ENCODE data around the gene ANG. TPM values are rescaled to one million over a fixed set of nuclear protein-coding genes. Genes with fewer than 3 reads are reported as not detected.

ANG gene
- total RNA-seq, 1 experiment from 2014 or later: 5.8 TPM

DNA sequence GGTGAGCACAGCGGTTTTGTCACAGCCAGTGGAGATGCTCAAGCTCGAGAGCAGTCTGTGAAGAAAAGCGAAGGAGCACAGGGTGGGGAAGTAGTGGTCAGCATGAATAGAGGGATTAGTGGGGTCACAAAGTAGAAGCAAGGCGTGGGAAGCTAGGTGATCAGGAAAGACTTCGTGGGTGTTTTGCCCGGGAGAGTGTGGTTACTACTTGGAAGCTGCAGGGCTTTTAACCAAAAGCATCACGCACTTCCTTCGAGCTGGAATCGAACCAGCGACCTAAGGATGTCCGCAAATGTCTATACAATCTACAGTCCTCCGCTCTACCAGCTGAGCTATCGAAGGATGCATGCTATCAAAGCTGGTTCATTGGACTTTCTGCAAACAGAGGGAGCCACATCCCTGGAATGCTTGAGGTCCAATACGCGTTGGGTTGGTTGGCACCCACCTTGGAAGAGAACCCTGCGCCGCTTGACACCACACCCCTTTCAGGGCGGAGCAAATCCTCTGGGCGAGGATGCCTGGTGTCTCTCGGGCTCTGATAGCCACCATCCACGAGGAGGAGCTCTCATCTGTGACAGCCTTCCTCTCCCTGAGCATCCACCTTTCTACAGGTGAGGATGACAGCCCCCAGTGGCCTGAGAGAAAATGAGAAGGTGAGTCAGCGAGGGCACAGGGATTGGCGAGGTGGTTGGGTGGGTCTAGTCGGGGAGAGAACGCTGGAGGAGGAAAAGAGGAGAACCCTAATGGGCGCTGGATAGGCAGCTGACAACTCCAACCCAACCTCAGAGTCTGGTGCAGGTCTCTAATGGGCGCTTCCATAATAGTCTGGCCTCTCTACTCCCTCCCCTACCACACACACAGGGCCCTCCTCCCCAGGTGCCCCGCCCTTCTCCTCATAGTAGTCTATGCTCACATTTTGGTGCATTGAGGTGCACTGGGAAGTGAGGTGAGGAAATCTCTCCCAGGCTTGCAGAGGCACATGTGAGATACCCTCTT, 31.1 kb upstream of the ANG start (continued):
- TF ChIP-seq SRF (IDR thresholded peaks at IDR 0.05; ENCODE audit: low read depth): peak; percentile 46; the same call in 1 of the 2 replicates
- TF ChIP-seq ZNF274 (IDR thresholded peaks at IDR 0.05; ENCODE audit: low read depth, low read length): no peak
- no peak for TF ChIP-seq ZFX (IDR thresholded peaks at IDR 0.05)
- no peak for TF ChIP-seq POLR2A (IDR thresholded peaks at IDR 0.05; ENCODE audit: borderline replicate concordance, extremely low read depth, insufficient read depth, insufficient read length)
- peak; percentile 33 for TF ChIP-seq SP1 (IDR thresholded peaks at IDR 0.05; ENCODE audit: low read depth)
- TF ChIP-seq EZH2 (IDR thresholded peaks at IDR 0.05): no peak
- TF ChIP-seq CBX3 (IDR thresholded peaks at IDR 0.05; ENCODE audit: low read depth): peak; percentile 89
- peak; percentile 42; the same call in 1 of the 2 replicates for TF ChIP-seq JUND (IDR thresholded peaks at IDR 0.05)

DNA sequence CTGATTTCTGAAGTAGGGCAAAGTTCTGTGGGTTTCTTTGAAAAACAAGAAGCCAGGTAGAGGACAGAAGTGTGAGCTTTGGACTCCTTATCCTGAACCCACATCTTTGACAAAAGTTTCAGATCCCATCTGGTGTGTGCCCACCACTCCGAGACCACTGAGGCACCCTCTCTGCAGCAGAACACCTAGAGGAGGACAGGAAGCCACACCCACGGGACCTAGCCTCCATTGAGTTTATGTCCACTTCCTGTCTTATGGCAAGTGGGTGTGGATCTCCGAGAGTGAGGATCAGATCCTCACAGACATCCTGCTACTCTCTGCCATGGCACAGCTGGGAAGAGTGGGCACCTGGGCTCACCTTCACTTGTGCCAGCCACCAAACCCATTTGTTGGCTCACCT, 30.3 kb upstream of the ANG start:
- no peaks in the 10 kb centered on the region for H4K20me1 ChIP-seq (ENCODE audit: insufficient read depth)
- peak overlapping the region; percentile 23 to 33; a peak in 3 of 4 replicates for H3K4me3 ChIP-seq (replicated peaks in 1 of 2; ENCODE audit: low read depth in 1 of 2, low read length in 2 of 2)
- intact Hi-C loops (cut with micrococcal nuclease): no loop called here
- POLR2A ChIA-PET: interaction anchor here (0.9 to 4.9 kb wide), 6 partner anchors 12 to 316 kb away, joined by 3 to 39 read pairs (median 4); partner anchors contain the start of genes PARP2 and RNASE4
- H2AFZ ChIP-seq (ENCODE audit: low read depth, low read length, poor library complexity, severe bottlenecking): peak overlapping the region; percentile 11
- H3K9me3 ChIP-seq (ENCODE audit: control insufficient read depth in 1 of 2, insufficient read depth in 1 of 2, low read depth in 1 of 2, low read length in 2 of 2): no peaks in the 10 kb centered on the region
- no peaks in the 10 kb centered on the region for H3K9me2 ChIP-seq (ENCODE audit: insufficient read depth)
- H3K27me3 ChIP-seq (ENCODE audit: insufficient read depth, low read length): no peaks in the 10 kb centered on the region
- peak overlapping the region; percentile 50 for H3K27ac ChIP-seq (ENCODE audit: low read depth, low read length)
- peaks cover 15 to 39% of the 10 kb centered on the region in 2 experiments for H3K4me1 ChIP-seq (ENCODE audit: control insufficient read depth in 1 of 2, insufficient read depth in 2 of 2, low read length in 2 of 2)
- H3K9ac ChIP-seq (ENCODE audit: low read length): no peak overlapping the region
- H3K79me2 ChIP-seq (ENCODE audit: insufficient read depth, low read length): no peaks in the 10 kb centered on the region
- peak overlapping the region; percentile 67 for H3K4me2 ChIP-seq (ENCODE audit: low read length)
- no peak for ATAC-seq
- RAD21 ChIA-PET (ENCODE audit: low non-redundant PET in 1 of 2, low total read pairs in 2 of 2, uncharacterized antibody in 2 of 2, unreplicated experiment in 2 of 2): interaction anchor here (0.7 to 1.0 kb wide), 2 partner anchors 25 to 45 kb away, joined by 3 read pairs; no protein-coding TSS in a partner anchor
- BruUV-seq (replicated peaks): no TSS peak
- CTCF ChIA-PET: interaction anchor here (0.6 to 2.9 kb wide), 12 partner anchors 10 to 315 kb away, joined by 3 to 59 read pairs (median 6); partner anchors contain the start of genes PARP2, PIP4P1 and RNASE4
- H3K36me3 ChIP-seq (ENCODE audit: control insufficient read depth in 1 of 2, insufficient read depth in 2 of 2, low read length in 2 of 2): no peaks in the 10 kb centered on the region
- TF ChIP-seq, protein P1, sequence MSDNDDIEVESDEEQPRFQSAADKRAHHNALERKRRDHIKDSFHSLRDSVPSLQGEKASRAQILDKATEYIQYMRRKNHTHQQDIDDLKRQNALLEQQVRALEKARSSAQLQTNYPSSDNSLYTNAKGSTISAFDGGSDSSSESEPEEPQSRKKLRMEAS (IDR thresholded peaks at IDR 0.05): no peak
- no peak for TF ChIP-seq YY1 (IDR thresholded peaks at IDR 0.05; ENCODE audit: extremely low read depth, insufficient replicate concordance, low read depth, low read length)
- TF ChIP-seq, protein P2, sequence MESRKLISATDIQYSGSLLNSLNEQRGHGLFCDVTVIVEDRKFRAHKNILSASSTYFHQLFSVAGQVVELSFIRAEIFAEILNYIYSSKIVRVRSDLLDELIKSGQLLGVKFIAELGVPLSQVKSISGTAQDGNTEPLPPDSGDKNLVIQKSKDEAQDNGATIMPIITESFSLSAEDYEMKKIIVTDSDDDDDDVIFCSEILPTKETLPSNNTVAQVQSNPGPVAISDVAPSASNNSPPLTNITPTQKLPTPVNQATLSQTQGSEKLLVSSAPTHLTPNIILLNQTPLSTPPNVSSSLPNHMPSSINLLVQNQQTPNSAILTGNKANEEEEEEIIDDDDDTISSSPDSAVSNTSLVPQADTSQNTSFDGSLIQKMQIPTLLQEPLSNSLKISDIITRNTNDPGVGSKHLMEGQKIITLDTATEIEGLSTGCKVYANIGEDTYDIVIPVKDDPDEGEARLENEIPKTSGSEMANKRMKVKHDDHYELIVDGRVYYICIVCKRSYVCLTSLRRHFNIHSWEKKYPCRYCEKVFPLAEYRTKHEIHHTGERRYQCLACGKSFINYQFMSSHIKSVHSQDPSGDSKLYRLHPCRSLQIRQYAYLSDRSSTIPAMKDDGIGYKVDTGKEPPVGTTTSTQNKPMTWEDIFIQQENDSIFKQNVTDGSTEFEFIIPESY (IDR thresholded peaks at IDR 0.05; ENCODE audit: extremely low read depth, insufficient replicate concordance, low read length): no peak
- TF ChIP-seq SP1 (IDR thresholded peaks at IDR 0.05; ENCODE audit: low read depth): no peak
- TF ChIP-seq, protein P3, sequence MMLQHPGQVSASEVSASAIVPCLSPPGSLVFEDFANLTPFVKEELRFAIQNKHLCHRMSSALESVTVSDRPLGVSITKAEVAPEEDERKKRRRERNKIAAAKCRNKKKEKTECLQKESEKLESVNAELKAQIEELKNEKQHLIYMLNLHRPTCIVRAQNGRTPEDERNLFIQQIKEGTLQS (IDR thresholded peaks at IDR 0.05): no peak
- TF ChIP-seq, protein P4, sequence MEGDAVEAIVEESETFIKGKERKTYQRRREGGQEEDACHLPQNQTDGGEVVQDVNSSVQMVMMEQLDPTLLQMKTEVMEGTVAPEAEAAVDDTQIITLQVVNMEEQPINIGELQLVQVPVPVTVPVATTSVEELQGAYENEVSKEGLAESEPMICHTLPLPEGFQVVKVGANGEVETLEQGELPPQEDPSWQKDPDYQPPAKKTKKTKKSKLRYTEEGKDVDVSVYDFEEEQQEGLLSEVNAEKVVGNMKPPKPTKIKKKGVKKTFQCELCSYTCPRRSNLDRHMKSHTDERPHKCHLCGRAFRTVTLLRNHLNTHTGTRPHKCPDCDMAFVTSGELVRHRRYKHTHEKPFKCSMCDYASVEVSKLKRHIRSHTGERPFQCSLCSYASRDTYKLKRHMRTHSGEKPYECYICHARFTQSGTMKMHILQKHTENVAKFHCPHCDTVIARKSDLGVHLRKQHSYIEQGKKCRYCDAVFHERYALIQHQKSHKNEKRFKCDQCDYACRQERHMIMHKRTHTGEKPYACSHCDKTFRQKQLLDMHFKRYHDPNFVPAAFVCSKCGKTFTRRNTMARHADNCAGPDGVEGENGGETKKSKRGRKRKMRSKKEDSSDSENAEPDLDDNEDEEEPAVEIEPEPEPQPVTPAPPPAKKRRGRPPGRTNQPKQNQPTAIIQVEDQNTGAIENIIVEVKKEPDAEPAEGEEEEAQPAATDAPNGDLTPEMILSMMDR (IDR thresholded peaks at IDR 0.05 in 2 of 3, conservative IDR thresholded peaks at IDR 0.05 in 1 of 3; ENCODE audit: borderline replicate concordance in 1 of 3, insufficient read depth in 1 of 3, low read depth in 2 of 3, low read length in 2 of 3): no peak
- no peak for TF ChIP-seq JUND (IDR thresholded peaks at IDR 0.05)
- TF ChIP-seq ZFX (IDR thresholded peaks at IDR 0.05): no peak
- no peak; the same call in 1 of the 2 replicates for TF ChIP-seq CBX3 (IDR thresholded peaks at IDR 0.05; ENCODE audit: low read depth)
- TF ChIP-seq ELF1 (IDR thresholded peaks at IDR 0.05; ENCODE audit: borderline replicate concordance, low read depth): no peak
- no peak for DNase-seq (ENCODE audit: low read depth, low spot score)
